Spleen (tissue), 11 donors: ENCODE data around the gene GPBAR1. TPM values are rescaled to one million over a fixed set of nuclear protein-coding genes. Genes with fewer than 3 reads are reported as not detected.
A peak's percentile ranks its signal among the peaks of the same experiment; 100 is the strongest.
"Not testable (repeated sequence)": the region's sequence is repeated elsewhere in the genome, so short reads cannot be mapped to it uniquely, and the experiment has no call there.

Source experiments
- DNase-seq: peaks from one replicate; pipeline ENCODE4 v3.0.0-alpha.2; 2020
- H3K27ac ChIP-seq, 8 donors: fragments of 200-600 bp; sonication (generic) in 7 of 8; 1 replicate in 4 of 8; 2 replicates in 4 of 8; pipeline versions ENCODE4 v1.5.0 to v1.8.0; 2016 to 2021; ENCODE audit warnings: inconsistent platforms in 4 of 8, mild to moderate bottlenecking in 4 of 8, moderate library complexity in 1 of 8
- H3K27me3 ChIP-seq, 7 donors: fragments of 200-600 bp; sonication (generic) in 6 of 7; replicated peaks in 1 of 7; 1 replicate in 4 of 7; 2 replicates in 3 of 7; pipeline versions ENCODE4 v1.5.0 to v1.8.0; 2016 to 2021; ENCODE audit warnings: inconsistent platforms in 3 of 7, mild to moderate bottlenecking in 1 of 7
- H3K36me3 ChIP-seq, 6 donors: fragments of 200-600 bp; sonication (generic) in 5 of 6; 1 replicate in 4 of 6; 2 replicates in 2 of 6; pipeline versions ENCODE4 v1.5.0 to v1.8.0; 2016 to 2021; ENCODE audit warnings: inconsistent platforms in 2 of 6
- H3K4me1 ChIP-seq, 6 donors: fragments of 200-600 bp; sonication (generic) in 5 of 6; 1 replicate in 3 of 6; 2 replicates in 3 of 6; pipeline versions ENCODE4 v1.5.0 to v1.8.0; 2016 to 2021; ENCODE audit warnings: inconsistent platforms in 3 of 6
- H3K4me3 ChIP-seq, 8 donors: fragments of 200-600 bp; sonication (generic) in 7 of 8; 1 replicate in 4 of 8; 2 replicates in 4 of 8; pipeline versions ENCODE4 v1.5.0 to v1.8.0; 2016 to 2021; ENCODE audit warnings: inconsistent platforms in 4 of 8, mild to moderate bottlenecking in 4 of 8, moderate library complexity in 2 of 8
- H3K9me3 ChIP-seq, 8 donors: fragments of 200-600 bp; sonication (generic) in 7 of 8; 1 replicate in 4 of 8; 2 replicates in 4 of 8; pipeline versions ENCODE4 v1.5.0 to v1.8.0; 2016 to 2021; ENCODE audit warnings: inconsistent platforms in 4 of 8
- POLR2A ChIP-seq, 3 donors: fragments of 450-650 bp; IDR thresholded peaks; one replicate each; pipeline ENCODE4 v1.5.1; 2017; ENCODE audit warnings: antibody characterized with exemption in 3 of 3, mild to moderate bottlenecking in 1 of 3
- POLR2AphosphoS5 ChIP-seq, 3 donors: sonication (generic); formaldehyde crosslinking; IDR thresholded peaks; one replicate each; pipeline ENCODE4 v1.5.1; 2017; ENCODE audit warnings: antibody characterized with exemption in 3 of 3
- WGBS, 5 donors: extraction: QIAGEN DNeasy Blood & Tissue Kit in 3 of 5; methylation state at CpG; one replicate each; pipeline versions ENCODE4 v1.1.5 to v1.1.7; 2013 to 2018; 5-methylcytosine and 5-hydroxymethylcytosine counted together
- intact Hi-C: fragments of 100-400 bp; cut with DNase I; formaldehyde crosslinking; loops from one replicate; pipeline ENCODE4 v1.15.0; 2023; ENCODE audit warnings: low total_unique reads
- polyA plus RNA-seq, 3 donors: library from polyadenylated mRNA; stranded (reverse); fragments of 200-250 nt; gene quantifications; one replicate each; pipeline ENCODE4 v1.2.1, GENCODE V29; 2013
- total RNA-seq, 7 donors: library from RNA; depleted of rRNA in 3 of 7; stranded (reverse); fragments of >200 nt in 3 of 7; fragmentation: NEBNext Ultra II Directional in 4 of 7; extraction: Animal tissue kit (Norgen Biotek cat#: 25700) in 4 of 7; gene quantifications; one replicate each; pipeline versions ENCODE4 v1.1.0 to v1.2.1, GENCODE V29; 2016 to 2021
- TF ChIP-seq, protein P1 (sequence below), 11 experiments: fragments of 200-600 bp in 7 of 11; fragments of 450-650 bp in 4 of 11; sonication (generic) in 4 of 11; IDR thresholded peaks in 8 of 11; conservative IDR thresholded peaks in 3 of 11; 1 replicate in 7 of 11; 2 replicates in 4 of 11; pipeline versions ENCODE4 v1.4.0 to v1.8.0; 2016 to 2021; ENCODE audit warnings: antibody characterized with exemption in 11 of 11, inconsistent platforms in 4 of 11, mild to moderate bottlenecking in 1 of 11
- donor health status: healthy with polysubstance abuse.
- donor health status: DM: no; HTN: no; CAD: no; lungs with moderate emphysema.
- donor health status: DM: no; HTN: no; CAD: no.
- donor health status: Bipolar disorder and iron deficiency.
- donor health status: healthy.
- donor health status: DM: no; HTN: no; CAD: no.
- donor health status: DM: yes; HTN: yes; CAD: no.

Gene GPBAR1
- total and polyA plus RNA-seq, 10 donors, result 1.4 to 13.9 (median 6.8) TPM

DNA sequence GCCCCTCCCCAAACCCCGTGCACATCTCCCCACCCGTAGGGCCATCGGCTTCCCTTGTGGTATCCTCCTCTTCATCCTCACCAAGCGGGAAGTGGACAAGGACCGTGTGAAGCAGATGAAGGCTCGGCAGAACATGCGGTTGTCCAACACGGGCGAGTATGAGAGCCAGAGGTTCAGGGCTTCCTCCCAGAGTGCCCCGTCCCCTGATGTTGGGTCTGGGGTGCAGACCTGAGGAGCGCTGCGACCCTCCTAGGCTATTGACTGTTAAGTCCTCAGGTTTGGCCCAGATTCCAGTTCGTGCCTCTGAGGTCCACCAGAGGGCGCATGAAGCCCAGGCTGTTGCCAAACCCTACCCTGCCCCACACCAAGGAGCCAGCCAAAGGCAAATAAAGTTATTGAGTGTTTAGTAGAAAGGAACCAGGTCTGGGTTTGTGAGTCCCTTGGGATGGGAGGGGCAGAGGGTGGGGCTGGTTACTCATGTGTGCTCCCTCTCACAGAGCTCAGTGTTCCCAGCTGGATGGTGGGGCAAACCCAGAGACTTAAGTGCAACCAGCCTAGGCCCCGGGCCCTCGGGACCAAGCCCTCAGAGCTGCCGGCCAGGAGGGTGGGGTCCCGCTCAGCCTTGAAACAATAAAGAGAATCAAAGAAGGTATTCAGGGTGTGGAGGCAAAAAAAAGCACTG, 11.9 kb downstream of the GPBAR1 start:
- TF ChIP-seq POLR2AphosphoS5 (IDR thresholded peaks at IDR 0.05) (peak; percentile 64 to 85 (median 72)), POLR2A (IDR thresholded peaks at IDR 0.05) (no peak)
- TF ChIP-seq, protein P1, sequence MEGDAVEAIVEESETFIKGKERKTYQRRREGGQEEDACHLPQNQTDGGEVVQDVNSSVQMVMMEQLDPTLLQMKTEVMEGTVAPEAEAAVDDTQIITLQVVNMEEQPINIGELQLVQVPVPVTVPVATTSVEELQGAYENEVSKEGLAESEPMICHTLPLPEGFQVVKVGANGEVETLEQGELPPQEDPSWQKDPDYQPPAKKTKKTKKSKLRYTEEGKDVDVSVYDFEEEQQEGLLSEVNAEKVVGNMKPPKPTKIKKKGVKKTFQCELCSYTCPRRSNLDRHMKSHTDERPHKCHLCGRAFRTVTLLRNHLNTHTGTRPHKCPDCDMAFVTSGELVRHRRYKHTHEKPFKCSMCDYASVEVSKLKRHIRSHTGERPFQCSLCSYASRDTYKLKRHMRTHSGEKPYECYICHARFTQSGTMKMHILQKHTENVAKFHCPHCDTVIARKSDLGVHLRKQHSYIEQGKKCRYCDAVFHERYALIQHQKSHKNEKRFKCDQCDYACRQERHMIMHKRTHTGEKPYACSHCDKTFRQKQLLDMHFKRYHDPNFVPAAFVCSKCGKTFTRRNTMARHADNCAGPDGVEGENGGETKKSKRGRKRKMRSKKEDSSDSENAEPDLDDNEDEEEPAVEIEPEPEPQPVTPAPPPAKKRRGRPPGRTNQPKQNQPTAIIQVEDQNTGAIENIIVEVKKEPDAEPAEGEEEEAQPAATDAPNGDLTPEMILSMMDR (IDR thresholded peaks at IDR 0.05 in 8 of 11, conservative IDR thresholded peaks at IDR 0.05 in 3 of 11), result peak; percentile 85 to 93 (median 90)
- DNase-seq, result peak; percentile 94
- WGBS, 5 donors, result 23 to 43% (median 35%) methylated on average over 18 of the region's 18 CpGs
- H3K9me3 ChIP-seq, result no peaks in the 10 kb centered on the region
- intact Hi-C loops, result no loop called here
- peaks cover 34 to 81% (median 54%) of the 10 kb centered on the region in 6 donors for H3K4me1 ChIP-seq
- H3K27me3 ChIP-seq, result no peaks in the 10 kb centered on the region
- H3K27ac ChIP-seq, result peak overlapping the region in 7 of 8 donors; percentile 21 to 87 (median 61)
- H3K4me3 ChIP-seq, result peak overlapping the region in 1 of 8 donors; percentile 21
- peaks cover 0 to 65% (median 45%) of the 10 kb centered on the region in 6 donors for H3K36me3 ChIP-seq

DNA sequence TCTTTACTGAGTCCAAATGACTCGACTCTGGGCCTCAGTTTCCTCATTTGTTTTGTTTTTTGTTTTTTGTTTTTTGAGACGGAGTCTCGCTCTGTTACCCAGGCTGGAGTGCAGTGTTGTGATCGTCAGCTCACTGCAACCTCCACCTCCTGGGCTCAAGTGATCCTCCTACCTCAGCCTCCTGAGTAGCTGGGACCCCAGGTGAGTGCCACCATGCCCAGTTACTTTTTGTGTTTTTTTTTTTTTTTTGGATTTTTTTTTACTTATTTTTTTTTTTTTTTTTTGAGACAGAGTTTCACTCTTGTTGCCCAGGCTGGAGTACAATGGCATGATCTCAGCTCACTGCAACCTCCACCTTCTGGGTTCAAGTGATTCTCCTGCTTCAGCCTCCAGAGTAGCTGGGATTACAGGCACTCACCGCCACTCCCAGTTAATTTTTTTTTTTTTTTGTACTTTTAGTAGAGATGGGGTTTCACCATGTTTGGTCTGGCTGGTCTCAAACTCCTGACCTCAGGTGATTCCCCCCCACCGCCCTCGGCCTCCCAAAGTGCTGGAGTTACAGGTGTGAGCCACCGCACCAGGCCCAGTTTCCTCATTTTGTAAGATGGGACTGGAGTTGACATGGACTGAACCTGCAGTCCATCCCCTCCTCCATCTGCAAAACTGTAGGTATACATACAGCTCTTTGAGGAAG, 12.5 kb downstream of the GPBAR1 start:
- H3K4me3 ChIP-seq, result peak overlapping the region in 1 of 8 donors; percentile 21
- intact Hi-C loops, result not testable (repeated sequence)
- H3K36me3 ChIP-seq, result peaks cover 0 to 65% (median 49%) of the 10 kb centered on the region in 6 donors

DNA sequence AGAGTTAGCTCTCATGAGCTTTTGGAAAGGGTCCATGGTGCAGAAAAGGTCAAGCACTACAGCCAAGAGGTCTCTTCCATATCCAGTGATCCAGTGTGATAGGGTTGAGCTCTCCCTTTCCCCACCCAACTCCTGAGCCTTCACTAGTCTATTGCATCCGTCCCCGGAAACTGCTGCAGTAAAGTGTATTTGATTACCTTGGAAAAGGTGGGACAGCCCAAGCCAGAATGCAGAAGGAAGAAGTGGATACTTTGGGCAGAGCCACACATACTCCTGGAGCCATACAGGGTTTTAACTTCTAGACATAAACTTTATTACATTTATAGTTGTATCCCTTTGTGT, 13.1 kb downstream of the GPBAR1 start:
- peaks cover 0 to 71% (median 54%) of the 10 kb centered on the region in 6 donors for H3K36me3 ChIP-seq
- WGBS, 5 donors, result 83 to 97% (median 89%) methylated on average over 2 of the region's 2 CpGs
- no peak for DNase-seq
- no peaks in the 10 kb centered on the region for H3K9me3 ChIP-seq
- peak overlapping the region in 3 of 8 donors; percentile 84 to 87 (median 86) for H3K27ac ChIP-seq
- H3K4me3 ChIP-seq, result no peak overlapping the region
- peaks cover 30 to 69% (median 44%) of the 10 kb centered on the region in 6 donors for H3K4me1 ChIP-seq
- intact Hi-C loops, result no loop called here
- H3K27me3 ChIP-seq, result no peaks in the 10 kb centered on the region
- TF ChIP-seq POLR2A (IDR thresholded peaks at IDR 0.05), result no peak
- TF ChIP-seq POLR2AphosphoS5 (IDR thresholded peaks at IDR 0.05), result no peak
- TF ChIP-seq, protein P1 (IDR thresholded peaks at IDR 0.05 in 8 of 11, conservative IDR thresholded peaks at IDR 0.05 in 3 of 11), result no peak

More for the DNA sequence above, 12.5 kb downstream of the GPBAR1 start:
- DNase-seq, H3K9me3 ChIP-seq, H3K27me3 ChIP-seq: not testable (repeated sequence)
- 83 to 90% (median 87%) methylated on average over 8 of the region's 8 CpGs for WGBS, 5 donors
- H3K4me1 ChIP-seq, result peaks cover 34 to 74% (median 49%) of the 10 kb centered on the region in 6 donors
- peak overlapping the region in 7 of 8 donors; percentile 21 to 87 (median 61) for H3K27ac ChIP-seq

DNA sequence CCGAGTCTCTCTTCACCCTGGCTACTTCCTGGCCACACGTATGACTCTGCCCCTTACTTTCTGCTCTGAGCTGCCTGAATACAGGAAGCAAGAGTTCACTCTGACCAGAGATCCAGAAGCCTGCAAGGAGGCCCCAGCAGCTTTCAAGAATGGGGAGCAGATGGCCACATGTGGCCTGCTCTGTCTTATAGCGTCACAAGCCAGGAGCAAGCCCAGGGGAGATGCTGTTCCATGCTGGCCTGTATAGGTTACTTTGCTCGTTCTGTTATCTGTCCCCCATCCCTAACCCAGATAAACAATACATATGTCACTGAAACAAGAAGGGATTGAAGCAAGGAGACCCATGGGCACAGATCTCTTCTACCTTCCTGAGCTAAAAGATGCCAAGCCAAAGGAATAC, 13.8 kb downstream of the GPBAR1 start:
- peaks cover 0 to 78% (median 61%) of the 10 kb centered on the region in 6 donors for H3K36me3 ChIP-seq
- H3K27me3 ChIP-seq, result no peaks in the 10 kb centered on the region
- peak overlapping the region in 2 of 8 donors; percentile 86 to 87 for H3K27ac ChIP-seq
- H3K4me1 ChIP-seq, result peaks cover 26 to 61% (median 39%) of the 10 kb centered on the region in 6 donors
- H3K9me3 ChIP-seq, result no peaks in the 10 kb centered on the region
- 69 to 83% (median 73%) methylated on average over 4 of the region's 4 CpGs for WGBS, 5 donors
- TF ChIP-seq POLR2AphosphoS5 (IDR thresholded peaks at IDR 0.05), result no peak
- TF ChIP-seq, protein P1 (IDR thresholded peaks at IDR 0.05 in 8 of 11, conservative IDR thresholded peaks at IDR 0.05 in 3 of 11), result no peak
- no peak for TF ChIP-seq POLR2A (IDR thresholded peaks at IDR 0.05)
- intact Hi-C loops, result no loop called here
- no peak overlapping the region for H3K4me3 ChIP-seq
- no peak for DNase-seq
